GM23338 (cell line): ENCODE data around the gene TOLLIP. TPM values are rescaled to one million over a fixed set of nuclear protein-coding genes. Genes with fewer than 3 reads are reported as not detected.

Source experiments
- ATAC-seq: fragments of 200-7000 bp; cut with Tn5 transposase; 3 replicates; pipeline ENCODE4 v1.9.1; 2020
- DNase-seq: peaks from one replicate; pipeline ENCODE4 v3.0.0-alpha.2; 2015; ENCODE audit warnings: low spot score
- H2AFZ ChIP-seq: fragments of 200-600 bp; sonication (generic); 2 replicates; pipeline ENCODE4 v1.8.0; 2016; ENCODE audit warnings: antibody characterized with exemption, mild to moderate bottlenecking, moderate library complexity
- H3F3A ChIP-seq: fragments of 200-600 bp; sonication (generic); replicated peaks from 2 replicates; pipeline ENCODE4 v1.8.0; 2017; ENCODE audit warnings: antibody characterized with exemption, mixed run types, low read depth
- H3K27ac ChIP-seq: fragments of 200-600 bp; sonication (generic); 2 replicates; pipeline ENCODE4 v1.6.1; 2016; ENCODE audit warnings: low read depth
- H3K27me3 ChIP-seq: fragments of 200-600 bp; sonication (generic); 2 replicates; pipeline ENCODE4 v1.8.0; 2016; ENCODE audit warnings: mild to moderate bottlenecking, mixed run types, moderate library complexity; ENCODE audit not compliant: insufficient read depth
- H3K36me3 ChIP-seq: fragments of 200-600 bp; sonication (generic); 2 replicates; pipeline ENCODE4 v1.8.0; 2016; ENCODE audit warnings: mild to moderate bottlenecking; ENCODE audit not compliant: insufficient read depth
- H3K4me1 ChIP-seq: fragments of 200-600 bp; sonication (generic); 2 replicates; pipeline ENCODE4 v1.8.0; 2016; ENCODE audit warnings: mild to moderate bottlenecking, moderate library complexity; ENCODE audit not compliant: insufficient read depth
- H3K4me2 ChIP-seq: fragments of 200-600 bp; sonication (generic); 2 replicates; pipeline ENCODE4 v1.7.1; 2017; ENCODE audit warnings: mixed run types
- H3K4me3 ChIP-seq: fragments of 200-600 bp; sonication (generic); 2 replicates; pipeline ENCODE4 v1.6.1; 2016; ENCODE audit warnings: mixed run types
- H3K79me2 ChIP-seq: fragments of 200-600 bp; sonication (generic); replicated peaks from 2 replicates; pipeline ENCODE4 v1.8.0; 2017; ENCODE audit warnings: mild to moderate bottlenecking; ENCODE audit not compliant: insufficient read depth
- H3K9me2 ChIP-seq: fragments of 200-600 bp; sonication (generic); 2 replicates; pipeline ENCODE4 v1.8.0; 2017; ENCODE audit not compliant: insufficient read depth
- H4K20me1 ChIP-seq: fragments of 200-600 bp; sonication (generic); replicated peaks from 2 replicates; pipeline ENCODE4 v1.8.0; 2017; ENCODE audit warnings: mild to moderate bottlenecking; ENCODE audit not compliant: insufficient read depth
- H3K27ac Mint-ChIP-seq: 2 replicates; pipeline ENCODE4 v1.8.0; 2020; ENCODE audit warnings: inconsistent platforms, mild to moderate bottlenecking, moderate library complexity, mixed read lengths
- H3K27me3 Mint-ChIP-seq: 3 replicates; pipeline ENCODE4 v1.8.0; 2022; ENCODE audit warnings: low read depth, mild to moderate bottlenecking, moderate library complexity, mixed read lengths, inconsistent platforms; ENCODE audit not compliant: insufficient read depth, poor library complexity
- H3K36me3 Mint-ChIP-seq: 3 replicates; pipeline ENCODE4 v1.8.0; 2021; ENCODE audit warnings: low read depth, mild to moderate bottlenecking, inconsistent platforms, moderate library complexity, mixed read lengths
- H3K4me1 Mint-ChIP-seq: 3 replicates; pipeline ENCODE4 v1.8.0; 2020; ENCODE audit warnings: mild to moderate bottlenecking, inconsistent platforms, mixed read lengths
- H3K4me3 Mint-ChIP-seq: 3 replicates; pipeline ENCODE4 v1.8.0; 2021; ENCODE audit warnings: moderate library complexity, mild to moderate bottlenecking, inconsistent platforms, mixed read lengths
- H3K9me3 Mint-ChIP-seq: 3 replicates; pipeline ENCODE4 v1.8.0; 2020; ENCODE audit warnings: moderate library complexity, mild to moderate bottlenecking, inconsistent platforms, mixed read lengths
- CREB1 ChIP-seq: fragments of 250-450 bp; sonication (Bioruptor Pico); IDR thresholded peaks from 2 replicates; pipeline ENCODE4 v1.5.0; 2020; ENCODE audit warnings: low read depth, mild to moderate bottlenecking, moderate library complexity
- EZH2 ChIP-seq: fragments of 200-600 bp; sonication (generic); IDR thresholded peaks from one replicate; pipeline ENCODE4 v1.8.0; 2017; ENCODE audit warnings: antibody characterized with exemption, mild to moderate bottlenecking, low read depth; ENCODE audit not compliant: unreplicated experiment
- EZH2phosphoT487 ChIP-seq: fragments of 200-600 bp; sonication (generic); IDR thresholded peaks from one replicate; pipeline ENCODE4 v1.8.1; 2018; ENCODE audit warnings: antibody characterized with exemption; ENCODE audit not compliant: unreplicated experiment
- JUNB ChIP-seq: IDR thresholded peaks from one replicate; pipeline ENCODE4 v1.6.1; 2016; ENCODE audit warnings: antibody characterized with exemption; ENCODE audit not compliant: unreplicated experiment
- NANOG ChIP-seq: IDR thresholded peaks from 2 replicates; pipeline ENCODE4 v1.6.1; 2016; ENCODE audit warnings: antibody characterized with exemption, borderline replicate concordance
- POLR2AphosphoS5 ChIP-seq: IDR thresholded peaks from 2 replicates; pipeline ENCODE4 v1.6.1; 2016; ENCODE audit warnings: antibody characterized with exemption, low read depth
- STAT1 ChIP-seq: IDR thresholded peaks from one replicate; pipeline ENCODE4 v1.6.1; 2016; ENCODE audit warnings: antibody characterized with exemption; ENCODE audit not compliant: unreplicated experiment
- ZNF114 ChIP-seq: fragments of 250-450 bp; sonication (Bioruptor Pico); IDR thresholded peaks from 2 replicates; pipeline ENCODE4 v1.5.0; 2020; ENCODE audit warnings: mild to moderate bottlenecking, moderate library complexity
- ZNF331 ChIP-seq: fragments of 250-450 bp; sonication (Bioruptor Pico); IDR thresholded peaks from 2 replicates; pipeline ENCODE4 v1.5.0; 2020; ENCODE audit warnings: low read depth, mild to moderate bottlenecking, moderate library complexity
- ZNF462 ChIP-seq: fragments of 250-450 bp; sonication (Bioruptor Pico); IDR thresholded peaks from 2 replicates; pipeline ENCODE4 v1.5.0; 2020; ENCODE audit warnings: mild to moderate bottlenecking, moderate library complexity
- polyA plus RNA-seq: library from polyadenylated mRNA; unstranded; fragments of >200 nt; fragmentation: Nextera tagmentation; extraction: Ambion mirVana; gene quantifications from 2 replicates; pipeline ENCODE4 v1.2.1, GENCODE V29; 2016
- total RNA-seq: library from RNA; depleted of rRNA; stranded (reverse); fragments of >200 nt; shearing (Covaris generic); gene quantifications from 2 replicates; pipeline ENCODE4 v1.2.3, GENCODE V29; 2014
- TF ChIP-seq, protein P1 (sequence below): IDR thresholded peaks from 2 replicates; pipeline ENCODE4 v1.6.1; 2016; ENCODE audit warnings: antibody characterized with exemption

Gene TOLLIP
- total and polyA plus RNA-seq, 2 experiments from 2014 or later, result 13.5 to 18.0 TPM

DNA sequence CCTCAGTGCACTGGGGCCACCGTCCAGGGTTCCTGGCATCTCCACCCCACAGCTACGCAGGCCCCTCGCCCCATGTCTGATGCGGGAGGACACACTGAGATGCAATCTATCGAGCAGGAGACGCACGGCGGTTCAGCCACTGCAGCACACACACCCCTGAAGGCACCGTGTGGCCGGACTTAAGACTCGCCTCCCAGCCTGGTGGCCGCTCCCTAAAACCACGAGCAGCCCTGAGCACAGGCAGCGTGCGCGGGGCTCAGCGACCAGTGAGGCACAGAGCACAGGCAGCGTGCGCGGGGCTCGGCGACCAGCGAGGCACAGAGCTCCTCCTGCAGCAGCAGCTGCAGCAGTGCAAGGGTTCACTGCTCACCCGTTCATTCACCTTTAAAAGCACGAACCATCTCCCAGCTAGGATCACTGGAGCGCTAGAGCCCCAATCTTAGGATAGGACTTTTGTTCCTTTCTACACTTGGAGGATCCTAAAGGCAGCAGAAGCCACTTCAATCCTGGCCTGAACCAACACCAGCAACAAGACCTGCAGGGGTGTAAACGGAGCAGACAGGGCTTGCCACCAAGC lies 31.4 kb downstream of the TOLLIP start:
- no peaks in the 10 kb centered on the region for H3F3A ChIP-seq
- ATAC-seq, result peak; percentile 24; the same call in 2 of the 3 replicates
- peaks cover 10% of the 10 kb centered on the region; the same call in 1 of the 3 replicates for H3K36me3 Mint-ChIP-seq
- DNase-seq, result no peak
- no peak overlapping the region for H3K4me3 ChIP-seq
- no peaks in the 10 kb centered on the region for H3K79me2 ChIP-seq
- H3K27me3 ChIP-seq, result no peaks in the 10 kb centered on the region
- H2AFZ ChIP-seq, result no peak overlapping the region
- TF ChIP-seq POLR2AphosphoS5 (no peak), ZNF331 (CRISPR knock-in tag) (no peak), CREB1 (no peak), NANOG (no peak), ZNF114 (CRISPR knock-in tag) (no peak), EZH2 (no peak), JUNB (no peak), ZNF462 (CRISPR knock-in tag) (no peak), EZH2phosphoT487 (no peak), STAT1 (no peak)
- TF ChIP-seq, protein P1, sequence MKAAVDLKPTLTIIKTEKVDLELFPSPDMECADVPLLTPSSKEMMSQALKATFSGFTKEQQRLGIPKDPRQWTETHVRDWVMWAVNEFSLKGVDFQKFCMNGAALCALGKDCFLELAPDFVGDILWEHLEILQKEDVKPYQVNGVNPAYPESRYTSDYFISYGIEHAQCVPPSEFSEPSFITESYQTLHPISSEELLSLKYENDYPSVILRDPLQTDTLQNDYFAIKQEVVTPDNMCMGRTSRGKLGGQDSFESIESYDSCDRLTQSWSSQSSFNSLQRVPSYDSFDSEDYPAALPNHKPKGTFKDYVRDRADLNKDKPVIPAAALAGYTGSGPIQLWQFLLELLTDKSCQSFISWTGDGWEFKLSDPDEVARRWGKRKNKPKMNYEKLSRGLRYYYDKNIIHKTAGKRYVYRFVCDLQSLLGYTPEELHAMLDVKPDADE, result no peak
- H3K4me3 Mint-ChIP-seq, result no peak overlapping the region
- H3K4me1 Mint-ChIP-seq, result peaks cover 5% of the 10 kb centered on the region; the same call in 2 of the 3 replicates
- H3K4me1 ChIP-seq, result no peaks in the 10 kb centered on the region
- no peak overlapping the region for H3K27ac ChIP-seq
- H3K9me3 Mint-ChIP-seq, result no peaks in the 10 kb centered on the region
- H3K27ac Mint-ChIP-seq, result no peak overlapping the region
- no peaks in the 10 kb centered on the region for H3K9me2 ChIP-seq
- H4K20me1 ChIP-seq, result no peaks in the 10 kb centered on the region
- H3K27me3 Mint-ChIP-seq, result peaks cover 9% of the 10 kb centered on the region
- no peaks in the 10 kb centered on the region for H3K36me3 ChIP-seq
- no peak overlapping the region for H3K4me2 ChIP-seq
